Stimulated activated CD4-positive, alpha-beta T cell treated with anti-CD3 and anti-CD28 coated beads, Interleukin-4, amount 100 ng/mL, for 48 hours (primary cell): Measurements from ENCODE around the gene PABPC3.

Source experiments
- DNase-seq, 2 donors: peaks; one replicate each; pipeline ENCODE4 v3.0.0-alpha.2; 2020; ENCODE audit warnings: low read depth in 2 of 2

PABPC3 gene

DNA sequence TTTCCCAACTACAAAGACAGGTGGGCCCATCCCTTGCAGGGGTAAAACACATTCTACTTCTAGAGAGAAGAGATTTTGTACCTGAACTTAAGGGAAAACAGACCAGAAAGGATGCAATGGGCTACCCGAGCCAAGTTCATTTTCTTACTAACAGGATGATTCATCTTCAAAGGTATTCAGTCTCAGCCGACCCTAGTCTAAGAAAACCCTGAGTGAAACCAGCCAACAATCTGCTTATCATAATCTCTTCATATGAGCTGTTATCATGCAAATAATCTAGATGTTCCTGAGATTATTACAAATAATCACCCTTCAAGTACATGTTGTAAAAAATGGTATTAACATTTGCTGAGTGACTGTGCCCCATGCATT lies 15.6 kb downstream of the PABPC3 start:
- no peak for DNase-seq

DNA sequence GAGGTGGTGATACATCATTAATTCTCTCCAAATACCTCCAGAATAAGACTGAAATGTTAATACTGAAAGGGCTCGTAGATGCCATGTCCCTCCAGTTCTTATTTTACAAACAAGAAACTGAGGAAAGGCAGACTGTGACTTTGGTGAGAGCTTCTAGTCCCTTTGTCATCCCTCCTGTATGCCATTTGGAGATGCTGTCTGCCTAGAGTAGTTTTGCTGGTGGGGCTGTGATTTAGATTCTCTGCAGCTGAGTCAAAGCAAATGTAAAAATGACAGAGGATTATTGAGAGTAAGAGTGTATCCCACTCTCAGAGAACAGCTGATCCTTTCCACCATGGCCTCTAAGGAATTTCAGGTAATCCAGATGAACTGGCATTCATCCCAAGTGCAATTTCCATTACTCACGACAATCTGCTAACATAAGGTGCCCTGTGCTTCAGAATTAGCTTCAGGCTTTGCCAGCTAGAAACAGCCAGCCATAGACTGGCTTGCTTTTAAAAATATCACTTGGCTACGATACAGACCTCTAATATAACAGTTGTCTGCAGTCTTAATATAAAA lies 16.8 kb downstream of the PABPC3 start:
- DNase-seq: no peak

DNA sequence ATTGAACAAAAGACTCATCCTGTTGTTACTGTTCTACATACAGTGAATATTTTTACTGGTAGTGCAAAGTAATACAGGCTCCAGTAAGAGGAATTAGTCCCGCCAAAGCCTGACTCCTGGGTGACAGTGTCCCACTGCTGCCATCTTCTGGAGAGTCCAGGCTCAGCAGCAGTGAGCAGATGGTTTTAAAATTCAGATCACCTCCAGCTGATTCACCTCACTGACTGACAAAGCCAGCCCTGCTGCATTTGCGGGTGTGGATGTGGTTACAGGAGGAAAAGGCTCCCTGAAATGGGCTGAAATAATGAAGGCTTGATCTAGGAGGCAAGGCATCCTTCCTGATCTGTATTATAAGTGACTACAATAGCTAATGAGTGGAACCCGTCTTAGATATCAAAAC lies 18.3 kb downstream of the PABPC3 start:
- DNase-seq: peak; percentile 37 to 53

DNA sequence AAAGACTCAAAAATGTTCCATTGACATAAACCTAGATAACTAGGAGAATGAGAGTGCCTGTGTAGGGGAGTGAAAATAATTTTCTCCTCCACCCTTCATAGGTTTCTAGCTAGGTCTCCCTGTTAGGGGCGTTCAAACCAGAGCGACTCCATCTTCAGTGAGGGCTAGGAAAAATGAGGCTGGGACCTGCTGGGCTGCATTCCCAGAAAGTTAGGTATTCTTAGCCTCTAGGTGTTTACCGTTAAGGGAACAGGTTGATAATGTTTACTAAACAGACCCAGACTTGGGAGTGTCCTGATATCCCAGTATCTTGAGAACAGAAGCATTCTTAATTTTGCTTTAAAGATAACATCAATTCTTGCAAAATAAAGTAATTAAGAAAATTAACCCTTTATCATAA lies 20.1 kb downstream of the PABPC3 start:
- DNase-seq: no peak

DNA sequence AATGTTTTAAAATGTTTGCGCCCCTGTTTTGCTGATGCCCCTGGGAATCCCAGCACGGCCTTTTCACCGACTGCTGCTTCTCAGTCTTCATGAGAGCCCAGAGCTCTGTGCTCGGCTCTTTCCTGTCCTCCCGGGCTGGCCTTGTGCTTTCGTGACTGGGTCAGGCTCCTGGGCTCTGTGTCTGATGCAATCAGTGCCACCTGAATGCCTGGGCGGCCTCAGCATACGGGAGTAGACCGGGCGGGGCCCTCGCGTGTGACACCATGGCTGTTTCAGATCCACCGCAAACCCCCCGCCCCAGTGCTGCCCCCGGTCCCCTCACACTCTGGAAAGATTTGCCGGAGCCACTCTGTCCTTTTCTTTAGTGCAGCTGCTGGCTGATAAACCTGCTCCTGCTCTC lies 21.4 kb downstream of the PABPC3 start:
- no peak for DNase-seq

DNA sequence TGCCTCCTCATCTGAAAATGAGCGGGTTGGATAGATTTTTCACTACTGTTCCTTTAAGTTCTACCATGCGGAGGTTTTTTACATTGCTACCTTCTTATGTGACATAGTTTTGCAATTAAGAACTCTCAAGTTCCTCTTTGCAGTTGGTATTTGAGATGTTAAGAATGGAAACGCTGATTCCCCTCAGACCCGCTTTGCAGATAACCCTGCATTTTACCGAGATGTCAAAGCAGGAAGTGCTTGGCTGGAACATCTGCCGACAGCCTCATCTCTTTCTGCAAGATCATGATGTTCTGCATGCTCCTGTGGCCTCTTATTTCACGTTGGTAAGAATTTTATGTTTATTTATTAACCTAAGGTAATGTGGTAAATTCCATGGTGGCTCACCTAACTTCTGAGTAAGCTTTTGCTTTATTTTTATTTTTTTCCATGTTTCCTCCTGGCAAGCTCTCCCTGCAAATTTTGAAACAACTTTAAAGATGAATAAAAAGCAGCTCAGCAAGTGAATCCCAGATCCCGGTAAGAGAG lies 22.5 kb downstream of the PABPC3 start:
- DNase-seq: no peak

DNA sequence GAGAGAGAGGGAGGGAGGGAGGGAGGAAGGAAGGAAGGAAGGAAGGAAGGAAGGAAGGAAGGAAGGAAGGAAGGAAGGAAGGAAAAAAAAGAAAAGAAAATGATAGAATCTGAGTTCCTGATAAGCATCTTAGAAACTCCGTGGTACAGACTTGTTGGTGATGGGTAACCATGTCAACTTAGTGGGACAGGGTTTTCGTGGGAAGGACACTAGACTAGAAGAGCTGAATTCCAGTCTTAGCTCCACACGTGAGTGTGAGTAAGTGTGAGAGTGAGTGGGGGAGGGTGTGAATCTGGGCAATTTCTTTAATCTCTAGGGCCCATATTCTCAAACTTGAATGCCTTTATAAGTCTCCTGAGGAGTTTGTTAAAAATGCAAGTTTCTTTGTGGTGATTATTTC lies 35.0 kb downstream of the PABPC3 start:
- DNase-seq: no peak

DNA sequence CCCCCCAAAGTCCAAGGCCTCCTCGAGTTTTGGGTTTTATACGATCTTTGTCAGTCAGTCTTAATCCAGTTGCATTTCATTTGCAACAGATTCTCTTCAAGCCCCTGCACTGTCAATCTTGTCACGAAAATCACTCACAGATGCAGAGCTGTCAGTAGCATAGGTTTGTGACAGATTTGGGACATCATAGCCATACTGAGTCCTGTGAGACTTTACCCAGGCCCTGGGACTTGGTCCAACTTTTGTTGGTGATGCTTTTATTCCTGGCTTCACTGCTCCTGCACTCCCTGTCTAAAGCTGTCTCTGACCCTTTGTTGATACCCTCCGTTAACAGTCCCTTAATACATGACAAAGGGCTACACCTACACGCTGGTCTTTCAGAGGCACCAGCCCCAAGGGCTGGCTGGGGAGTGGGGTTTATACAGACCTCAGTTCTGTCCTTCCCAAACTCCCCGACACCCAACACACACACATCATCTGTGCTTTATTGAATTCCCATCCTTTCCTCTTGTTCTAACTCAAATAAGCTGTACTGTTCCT lies 36.0 kb downstream of the PABPC3 start:
- DNase-seq: no peak

DNA sequence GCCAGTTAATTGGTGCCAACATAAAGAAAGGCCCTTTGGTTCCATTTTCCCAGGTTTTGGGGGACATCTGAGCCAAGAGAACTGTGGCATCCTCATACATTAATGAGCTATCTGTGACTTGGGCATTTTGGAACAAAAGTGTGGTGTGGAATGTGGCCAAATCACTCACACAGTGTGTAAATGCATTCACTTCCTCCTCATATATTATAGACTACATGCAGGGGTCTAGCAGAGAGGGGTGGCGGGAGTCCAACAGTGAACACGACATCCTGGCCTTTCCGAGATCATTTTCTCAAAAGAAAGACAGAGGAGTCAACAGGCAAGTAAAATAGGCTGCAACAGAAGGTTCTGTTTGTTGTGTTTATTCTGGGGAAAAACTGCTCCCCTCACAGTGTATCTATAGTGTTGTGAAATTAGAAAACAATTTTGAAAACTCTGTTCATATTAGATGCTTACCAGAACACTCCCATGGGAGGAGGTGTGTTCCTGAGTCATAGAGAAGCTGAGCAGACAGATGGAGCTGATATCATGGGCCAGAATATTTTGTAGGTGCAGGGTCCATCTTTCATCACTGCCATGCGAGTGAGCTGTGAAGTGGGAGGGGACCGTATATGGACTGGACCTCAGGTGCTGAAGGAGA lies 36.9 kb downstream of the PABPC3 start:
- no peak for DNase-seq

DNA sequence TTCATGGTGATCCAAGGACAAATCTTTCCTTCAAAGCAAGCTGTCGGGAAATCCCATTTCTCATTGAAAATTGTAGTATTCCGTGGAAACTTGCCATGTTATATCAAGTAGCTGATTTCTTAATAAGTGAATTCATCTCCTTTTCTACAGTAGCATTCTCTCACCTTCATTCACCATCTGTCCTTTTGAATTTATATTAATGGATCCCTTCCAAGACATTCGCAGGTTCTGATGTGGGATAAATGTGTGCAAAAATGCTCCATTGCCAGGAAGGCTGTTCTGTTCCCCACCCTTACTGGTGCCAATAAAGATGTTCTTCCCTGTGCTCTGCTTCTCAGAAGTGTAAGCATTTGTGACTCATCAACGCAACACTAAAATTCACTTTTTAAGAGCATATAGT lies 40.0 kb downstream of the PABPC3 start:
- DNase-seq: no peak

DNA sequence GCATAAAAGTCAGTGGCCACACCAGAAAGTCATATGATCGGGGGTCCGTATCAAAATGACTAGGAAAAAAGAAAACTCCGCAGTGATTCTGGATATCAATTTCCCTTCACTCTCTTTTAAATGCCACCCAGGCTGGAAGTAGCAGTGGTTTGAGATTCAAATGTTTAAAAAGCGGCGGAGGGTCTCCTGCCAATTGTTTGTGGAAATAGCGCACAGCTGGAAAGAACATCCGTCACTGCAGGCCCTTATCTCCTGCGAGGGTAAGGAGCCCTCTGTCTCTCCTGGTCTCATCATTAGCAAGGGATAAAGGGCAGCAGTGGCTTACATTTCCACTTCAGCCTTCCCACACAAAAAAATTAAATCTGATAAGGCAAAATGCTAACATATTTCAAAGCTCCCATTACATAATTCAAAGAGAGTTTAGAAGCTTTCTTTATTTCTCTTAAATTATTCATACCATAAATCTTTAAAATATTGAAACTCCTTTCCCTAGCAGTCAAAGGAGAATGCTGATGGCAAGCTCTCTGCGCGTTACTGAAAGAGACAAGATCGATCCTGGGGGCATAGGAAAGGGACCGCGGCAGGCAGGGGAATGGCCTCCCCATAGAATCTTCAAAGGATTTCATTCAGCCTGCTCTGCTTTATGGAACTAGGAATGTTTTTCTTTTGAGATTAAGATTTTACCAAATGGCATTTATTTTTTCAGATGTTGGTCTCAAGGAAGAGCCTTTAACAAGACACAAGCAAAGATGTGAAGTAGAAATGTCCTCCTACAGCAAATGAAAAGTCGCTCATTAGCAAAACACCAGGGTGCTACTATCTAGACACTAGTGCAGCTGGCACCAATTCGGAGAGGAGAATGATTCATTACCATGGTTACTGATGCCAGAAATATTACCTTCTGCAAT lies 41.2 kb downstream of the PABPC3 start:
- DNase-seq: no peak

DNA sequence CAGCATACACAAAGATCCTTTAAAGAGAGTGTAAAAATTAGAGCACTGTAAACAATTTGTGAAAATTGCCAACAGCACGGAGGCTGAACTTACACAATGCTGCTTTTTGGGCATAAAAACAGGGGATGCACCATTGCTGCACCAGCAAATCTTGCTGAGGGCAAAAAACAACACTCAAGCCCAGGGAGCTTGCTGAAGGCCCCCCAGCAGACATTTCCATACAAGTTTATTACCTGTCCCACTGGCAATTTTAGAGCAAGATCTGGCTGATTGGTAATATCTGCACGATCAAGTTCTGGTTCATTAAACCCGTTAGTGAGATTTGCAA lies 41.8 kb downstream of the PABPC3 start:
- no peak for DNase-seq

DNA sequence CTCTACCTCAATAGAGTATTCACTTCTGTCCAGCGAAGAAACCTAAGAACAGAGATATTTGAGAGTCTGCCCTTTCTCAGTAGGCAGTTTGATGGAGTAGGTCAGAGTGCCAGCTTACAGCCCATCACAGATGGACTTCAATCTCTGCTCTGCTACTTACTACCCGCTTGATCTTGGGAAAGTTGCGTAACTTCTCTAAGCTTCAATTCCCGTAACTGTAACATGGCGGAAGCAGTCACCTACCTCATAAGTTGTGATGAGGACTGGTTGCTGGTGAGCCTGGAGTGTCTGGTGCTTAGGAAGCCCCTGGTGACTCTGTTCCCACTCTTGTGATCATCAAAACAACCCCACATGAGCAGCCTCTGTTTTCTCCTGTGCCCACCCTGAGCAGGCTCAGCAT lies 45.1 kb downstream of the PABPC3 start:
- no peak for DNase-seq

DNA sequence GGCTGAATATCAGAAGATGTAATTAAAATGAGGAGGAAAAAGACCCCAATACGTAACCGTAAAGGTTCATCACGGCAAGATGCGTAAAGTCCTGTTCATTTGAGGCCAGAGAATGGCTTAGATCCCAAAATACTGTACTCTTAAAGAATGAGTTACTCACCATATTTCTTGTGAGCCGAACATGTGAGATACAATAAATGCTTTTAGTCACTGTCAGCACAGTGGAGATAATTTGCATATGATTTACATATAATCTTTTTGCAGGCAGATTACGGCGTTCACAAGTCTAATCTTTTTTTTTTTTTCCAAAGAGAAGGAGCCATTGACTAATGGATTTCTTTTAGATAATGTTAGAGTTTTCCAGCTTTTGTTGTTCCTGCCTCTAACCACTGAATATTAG lies 47.8 kb downstream of the PABPC3 start:
- DNase-seq: no peak

DNA sequence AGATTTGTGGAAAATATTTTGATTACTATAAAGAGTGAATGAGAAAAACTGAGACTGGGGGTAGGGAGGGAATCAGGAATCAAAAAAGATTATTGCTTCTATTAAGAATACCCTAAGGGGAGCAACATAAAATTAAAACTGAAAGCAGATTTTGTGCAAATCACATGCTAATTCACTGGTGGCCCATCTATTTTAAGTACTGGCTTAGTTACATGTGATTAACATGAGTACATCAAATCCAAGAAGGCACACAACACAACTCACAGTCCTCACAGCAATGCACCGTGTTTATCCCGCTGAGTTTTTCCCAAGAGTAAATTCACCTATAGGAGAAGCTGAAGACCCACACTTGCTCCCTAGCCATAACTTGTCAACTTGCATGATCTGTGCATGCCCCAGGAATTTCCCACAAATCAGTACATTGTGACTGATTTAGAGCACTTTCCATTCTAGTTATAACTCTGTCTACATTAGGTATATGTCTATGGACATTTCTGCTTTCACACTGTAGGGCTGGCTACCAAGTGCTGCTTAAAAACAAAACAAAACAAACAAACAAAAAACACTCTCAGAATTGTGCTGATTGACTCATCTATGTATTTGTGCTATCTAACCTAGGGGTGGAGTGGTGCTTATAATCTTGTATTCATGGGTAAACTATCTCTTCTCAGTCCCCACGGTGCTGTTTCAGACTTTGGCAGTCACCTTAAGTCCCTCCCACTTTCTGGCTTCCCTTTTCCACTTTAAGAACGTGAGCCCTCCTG lies 51.9 kb downstream of the PABPC3 start:
- DNase-seq: no peak

DNA sequence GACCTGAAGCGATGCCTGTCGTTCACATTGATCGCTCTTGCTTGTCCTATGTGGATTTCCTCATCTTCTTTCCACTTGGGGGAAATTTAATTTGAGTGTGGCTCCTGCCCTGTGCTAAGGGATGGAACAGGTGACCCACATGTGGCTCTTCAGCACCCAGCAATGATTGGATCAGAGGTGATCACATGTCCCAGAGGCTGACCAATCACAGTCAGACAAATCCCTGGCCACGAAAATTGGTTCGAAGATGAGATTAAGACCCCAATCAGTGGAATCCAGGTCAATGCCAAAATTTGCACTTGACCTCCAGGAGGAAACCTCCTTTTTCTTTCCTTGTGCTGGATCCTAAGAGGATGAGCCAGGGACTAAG lies 52.5 kb downstream of the PABPC3 start:
- no peak for DNase-seq
